ENCODE results near the gene FSD1L. TPM values are rescaled to one million over a fixed set of nuclear protein-coding genes. Genes with fewer than 3 reads are reported as not detected.

Gene FSD1L
- 0.76 and 1.0 TPM in 2 replicates for polyA plus RNA-seq (2012; rRNA removed)
- 0.83 and 1.3 TPM in 2 replicates for polyA plus RNA-seq (2012; cell fraction: cytosol; rRNA removed)
- 1.6 and 4.3 TPM in 2 replicates for polyA plus RNA-seq (2012; cell fraction: nucleus; rRNA removed)

DNA sequence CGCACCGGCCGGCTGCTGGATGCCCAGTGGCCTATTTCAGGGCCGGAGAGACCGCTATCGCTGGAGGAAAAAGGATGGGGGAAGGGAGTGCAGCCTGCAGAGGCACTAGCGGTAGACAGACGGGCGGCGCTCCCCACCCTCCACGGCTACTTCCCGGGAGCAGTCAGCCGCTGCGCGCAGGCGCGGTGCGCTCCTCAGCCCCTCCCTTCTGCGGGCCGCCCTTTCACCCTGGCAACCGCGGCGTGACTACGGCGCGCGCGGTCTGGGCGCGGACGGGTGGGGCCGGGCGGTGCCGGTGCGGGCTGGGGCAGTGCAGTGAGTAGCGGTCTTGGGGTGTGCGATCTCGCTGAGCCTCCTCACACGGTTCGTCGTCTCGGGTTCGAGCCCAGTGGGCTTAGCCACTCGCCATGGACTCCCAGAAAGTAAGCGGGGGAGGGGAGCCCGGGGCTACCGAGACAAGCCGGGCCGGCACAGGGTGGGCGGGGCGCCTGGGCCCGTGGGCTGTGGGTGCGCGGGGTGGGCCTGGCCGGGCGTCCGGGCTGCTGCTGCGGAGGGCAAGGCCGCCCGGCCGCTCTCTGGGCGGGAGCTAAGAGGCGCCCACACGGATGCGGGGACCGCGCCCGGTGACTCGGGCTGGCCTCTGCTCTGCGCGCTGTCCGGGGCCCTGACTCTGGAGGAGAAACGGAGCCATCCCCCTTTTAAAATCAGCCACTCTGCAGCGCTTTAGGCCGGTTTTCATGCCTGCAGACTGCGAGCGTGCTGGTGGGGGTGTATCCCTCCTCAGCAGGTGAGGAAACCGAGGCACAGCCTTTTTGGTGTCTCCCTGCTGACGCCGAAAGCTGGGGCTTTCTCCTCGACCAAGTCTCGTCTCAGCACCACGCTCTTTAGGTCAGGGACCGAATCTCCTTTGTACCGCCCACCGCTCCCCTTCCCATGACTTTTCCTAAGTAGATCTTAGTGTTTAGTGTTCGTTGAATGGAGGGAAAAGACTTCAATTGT is at the start of gene FSD1L:
Gene FSD1L (plus strand): TSS at position 221 of the 999 bp plus-strand sequence. CDS start 187 bp downstream, at position 408.
- peaks cover 49% of the 10 kb centered on the region for H3K79me2 ChIP-seq (ENCODE audit: insufficient read depth)
- POLR2A ChIA-PET = interaction anchor here (0.5 to 1.4 kb wide), 3 partner anchors 13 to 33 kb away, joined by 3 to 4 read pairs (median 4); no protein-coding TSS in a partner anchor
- no peaks in the 10 kb centered on the region for H3K9me2 ChIP-seq
- no peaks in the 10 kb centered on the region for H3K36me3 ChIP-seq (replicated peaks in 1 of 2; ENCODE audit: control insufficient read depth in 1 of 2, insufficient read depth in 2 of 2, low read length in 1 of 2)
- H3K9ac ChIP-seq = peak within 1 kb of the TSS; percentile 97
- WGBS (ENCODE audit: low lambda C conversion rate) = under 1% methylated on average over 23 of the region's 87 CpGs
- H3K9me3 ChIP-seq = no peaks in the 10 kb centered on the region
- no peaks in the 10 kb centered on the region for H3K27me3 ChIP-seq (ENCODE audit: insufficient read depth)
- 0 out of 2 replicates have a peak, but pooled peaks have one; percentile 16 for TF ChIP-seq GATA2 (CRISPR knock-in tag; IDR thresholded peaks at IDR 0.05)
- peak; percentile 84 for TF ChIP-seq POLR2AphosphoS5 (IDR thresholded peaks at IDR 0.05; ENCODE audit: low read depth, low read length)
- no peak for TF ChIP-seq SMC3 (IDR thresholded peaks at IDR 0.05; ENCODE audit: low read depth, low read length)
- TF ChIP-seq RAD21 (IDR thresholded peaks at IDR 0.05; ENCODE audit: low read length) = peak; percentile 37; the same call in 1 of the 2 replicates
- peak; percentile 81 for TF ChIP-seq NRF1 (IDR thresholded peaks at IDR 0.05; ENCODE audit: low read depth, low read length)
- TF ChIP-seq, protein P1, sequence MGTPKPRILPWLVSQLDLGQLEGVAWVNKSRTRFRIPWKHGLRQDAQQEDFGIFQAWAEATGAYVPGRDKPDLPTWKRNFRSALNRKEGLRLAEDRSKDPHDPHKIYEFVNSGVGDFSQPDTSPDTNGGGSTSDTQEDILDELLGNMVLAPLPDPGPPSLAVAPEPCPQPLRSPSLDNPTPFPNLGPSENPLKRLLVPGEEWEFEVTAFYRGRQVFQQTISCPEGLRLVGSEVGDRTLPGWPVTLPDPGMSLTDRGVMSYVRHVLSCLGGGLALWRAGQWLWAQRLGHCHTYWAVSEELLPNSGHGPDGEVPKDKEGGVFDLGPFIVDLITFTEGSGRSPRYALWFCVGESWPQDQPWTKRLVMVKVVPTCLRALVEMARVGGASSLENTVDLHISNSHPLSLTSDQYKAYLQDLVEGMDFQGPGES (IDR thresholded peaks at IDR 0.05; ENCODE audit: low read depth, low read length) = no peak
- TF ChIP-seq RFX5 (IDR thresholded peaks at IDR 0.05; ENCODE audit: low read length) = 0 out of 2 replicates have a peak, but pooled peaks have one; percentile 26
- TF ChIP-seq MXI1 (IDR thresholded peaks at IDR 0.05; ENCODE audit: low read depth, low read length) = peak; percentile 86
- TF ChIP-seq, protein P2, sequence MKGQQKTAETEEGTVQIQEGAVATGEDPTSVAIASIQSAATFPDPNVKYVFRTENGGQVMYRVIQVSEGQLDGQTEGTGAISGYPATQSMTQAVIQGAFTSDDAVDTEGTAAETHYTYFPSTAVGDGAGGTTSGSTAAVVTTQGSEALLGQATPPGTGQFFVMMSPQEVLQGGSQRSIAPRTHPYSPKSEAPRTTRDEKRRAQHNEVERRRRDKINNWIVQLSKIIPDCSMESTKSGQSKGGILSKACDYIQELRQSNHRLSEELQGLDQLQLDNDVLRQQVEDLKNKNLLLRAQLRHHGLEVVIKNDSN (IDR thresholded peaks at IDR 0.05; ENCODE audit: borderline replicate concordance, low read depth) = 0 out of 2 replicates have a peak, but pooled peaks have one; percentile 15
- peak; percentile 81 for TF ChIP-seq TAF1 (IDR thresholded peaks at IDR 0.05; ENCODE audit: borderline replicate concordance, low read depth, low read length)
- peak; percentile 92 for TF ChIP-seq CHD2 (IDR thresholded peaks at IDR 0.05; ENCODE audit: low read length, partially characterized antibody)
- TF ChIP-seq TCF12 (IDR thresholded peaks at IDR 0.05) = no peak
- TF ChIP-seq YY1 (IDR thresholded peaks at IDR 0.05; ENCODE audit: low read depth) = peak; percentile 37; the same call in 1 of the 2 replicates
- TF ChIP-seq, protein P3, sequence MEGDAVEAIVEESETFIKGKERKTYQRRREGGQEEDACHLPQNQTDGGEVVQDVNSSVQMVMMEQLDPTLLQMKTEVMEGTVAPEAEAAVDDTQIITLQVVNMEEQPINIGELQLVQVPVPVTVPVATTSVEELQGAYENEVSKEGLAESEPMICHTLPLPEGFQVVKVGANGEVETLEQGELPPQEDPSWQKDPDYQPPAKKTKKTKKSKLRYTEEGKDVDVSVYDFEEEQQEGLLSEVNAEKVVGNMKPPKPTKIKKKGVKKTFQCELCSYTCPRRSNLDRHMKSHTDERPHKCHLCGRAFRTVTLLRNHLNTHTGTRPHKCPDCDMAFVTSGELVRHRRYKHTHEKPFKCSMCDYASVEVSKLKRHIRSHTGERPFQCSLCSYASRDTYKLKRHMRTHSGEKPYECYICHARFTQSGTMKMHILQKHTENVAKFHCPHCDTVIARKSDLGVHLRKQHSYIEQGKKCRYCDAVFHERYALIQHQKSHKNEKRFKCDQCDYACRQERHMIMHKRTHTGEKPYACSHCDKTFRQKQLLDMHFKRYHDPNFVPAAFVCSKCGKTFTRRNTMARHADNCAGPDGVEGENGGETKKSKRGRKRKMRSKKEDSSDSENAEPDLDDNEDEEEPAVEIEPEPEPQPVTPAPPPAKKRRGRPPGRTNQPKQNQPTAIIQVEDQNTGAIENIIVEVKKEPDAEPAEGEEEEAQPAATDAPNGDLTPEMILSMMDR (IDR thresholded peaks at IDR 0.05) = peak; percentile 38
- H3K4me2 ChIP-seq = peak within 1 kb of the TSS; percentile 94
- peak within 1 kb of the TSS; percentile 82 to 90 for H3K27ac ChIP-seq (ENCODE audit: low read depth in 2 of 2, low read length in 1 of 2)
- peaks cover 0 to 5% of the 10 kb centered on the region in 2 experiments; a peak in 2 of 4 replicates for H3K4me1 ChIP-seq (ENCODE audit: control insufficient read depth in 1 of 2, insufficient read depth in 2 of 2, low read depth in 1 of 2, low read length in 1 of 2)
- CTCF ChIA-PET = interaction anchor here (0.6 kb wide), 1 partner anchor 33 kb away, joined by 3 read pairs; no protein-coding TSS in a partner anchor
- peak within 1 kb of the TSS; percentile 73 to 92 for H3K4me3 ChIP-seq (ENCODE audit: low read depth in 2 of 2, low read length in 1 of 2)
- peak; percentile 96 for DNase-seq
- H2AFZ ChIP-seq (ENCODE audit: low read depth) = peak within 1 kb of the TSS; percentile 100
- peaks cover 24% of the 10 kb centered on the region for H4K20me1 ChIP-seq (ENCODE audit: insufficient read depth)
- H3F3A ChIP-seq (replicated peaks; ENCODE audit: insufficient read depth) = peaks cover 5% of the 10 kb centered on the region

All from SK-N-SH (cell line).